Activated T-cell treated with anti-CD3 and anti-CD28 coated beads, Interleukin-2, amount 50 U/mL, for 4 hours (primary cell): ENCODE data around the gene MAML2. TPM values are rescaled to one million over a fixed set of nuclear protein-coding genes. Genes with fewer than 3 reads are reported as not detected.
"Not testable (repeated sequence)": the region's sequence is repeated elsewhere in the genome, so short reads cannot be mapped to it uniquely, and the experiment has no call there.

Experiments used
- ATAC-seq, 2 donors: fragments of 200-7000 bp; cut with Tn5 transposase; one replicate each; pipeline ENCODE4 v1.10.0; 2021
- DNase-seq: peaks from one replicate; pipeline ENCODE4 v3.0.0-alpha.2; 2020
- H3K27me3 Mint-ChIP-seq: one replicate; pipeline ENCODE4 v1.8.0; 2021; ENCODE audit warnings: low read depth, mixed read lengths
- H3K36me3 Mint-ChIP-seq: one replicate; pipeline ENCODE4 v1.8.0; 2022; ENCODE audit warnings: mixed read lengths; ENCODE audit not compliant: insufficient read depth
- H3K4me1 Mint-ChIP-seq: one replicate; pipeline ENCODE4 v1.8.0; 2021; ENCODE audit warnings: low read depth, mixed read lengths
- H3K4me3 Mint-ChIP-seq: one replicate; pipeline ENCODE4 v1.8.0; 2021; ENCODE audit warnings: mild to moderate bottlenecking, moderate library complexity, mixed read lengths
- H3K9me3 Mint-ChIP-seq: one replicate; pipeline ENCODE4 v1.8.0; 2021; ENCODE audit warnings: mixed read lengths
- total RNA-seq, 3 donors: library from RNA; stranded (reverse); gene quantifications; one replicate each; pipeline ENCODE4 v1.2.1, GENCODE V29; 2021

The MAML2 gene
- total RNA-seq, 3 donors from 2014 or later = 27.3 to 29.8 (median 29.2) TPM

DNA sequence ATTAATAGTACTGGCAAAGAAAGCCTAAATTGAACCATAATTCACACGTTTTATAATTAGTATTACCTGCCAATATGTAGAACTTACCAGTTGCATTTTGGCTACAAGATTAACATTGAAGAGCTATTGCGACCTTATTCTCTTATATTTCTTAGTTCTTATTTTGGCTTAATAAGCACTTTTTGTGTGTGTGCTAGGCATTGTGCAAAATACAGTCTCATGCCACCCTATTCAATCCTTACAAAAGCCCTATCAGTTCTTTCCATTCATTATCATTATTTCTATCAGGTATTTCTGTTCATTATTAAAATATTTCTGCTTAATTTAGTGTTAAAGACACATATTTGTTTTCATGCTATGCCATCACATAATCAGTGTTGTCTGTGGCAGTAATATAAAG is 41.2 kb downstream of the MAML2 start:
- Mint-ChIP-seq H3K4me3 (no peak overlapping the region), H3K27me3 (no peaks in the 10 kb centered on the region), H3K4me1 (peaks cover 66% of the 10 kb centered on the region), H3K9me3 (no peaks in the 10 kb centered on the region), H3K36me3 (peaks cover 24% of the 10 kb centered on the region)
- ATAC-seq (no peak), DNase-seq (no peak)

DNA sequence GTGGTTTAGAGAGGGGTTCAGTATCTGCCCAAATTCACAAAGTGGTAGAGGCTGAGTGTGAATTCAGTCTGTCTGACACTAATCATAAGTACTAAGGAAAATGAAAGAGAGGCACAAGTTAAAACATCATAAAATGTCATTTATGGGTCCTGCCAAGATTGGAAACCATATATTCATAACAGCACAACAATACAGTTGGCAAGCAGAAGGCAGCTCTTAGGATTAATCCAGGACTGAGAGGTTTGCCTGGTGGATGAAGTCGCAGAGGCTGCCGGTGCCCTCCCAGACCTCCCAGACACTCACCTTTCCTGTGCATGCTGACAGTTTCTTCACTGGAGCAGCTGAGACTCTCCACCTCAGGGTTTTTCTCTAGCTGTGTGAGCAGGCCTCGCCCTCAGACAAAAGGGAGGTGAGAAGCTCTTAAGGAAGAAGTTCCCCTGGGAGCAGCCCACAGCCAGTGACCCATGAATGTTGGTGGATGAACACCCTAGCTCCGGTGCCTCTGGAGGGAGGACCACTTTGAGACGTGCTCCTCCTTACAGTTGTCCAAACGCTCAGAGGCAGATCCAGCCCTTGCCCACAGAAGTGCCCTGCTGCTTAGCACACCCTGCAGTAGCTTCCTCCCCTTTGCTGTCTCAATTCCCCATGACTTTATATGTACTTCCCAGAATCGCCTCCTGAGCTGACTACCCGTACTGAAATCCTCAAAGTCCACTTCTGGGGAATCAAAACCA is 43.7 kb downstream of the MAML2 start:
- ATAC-seq = no peak
- H3K4me3 Mint-ChIP-seq = no peak overlapping the region
- H3K9me3 Mint-ChIP-seq = no peaks in the 10 kb centered on the region
- H3K36me3 Mint-ChIP-seq = peaks cover 24% of the 10 kb centered on the region
- DNase-seq = no peak
- peaks cover 69% of the 10 kb centered on the region for H3K4me1 Mint-ChIP-seq
- no peaks in the 10 kb centered on the region for H3K27me3 Mint-ChIP-seq

DNA sequence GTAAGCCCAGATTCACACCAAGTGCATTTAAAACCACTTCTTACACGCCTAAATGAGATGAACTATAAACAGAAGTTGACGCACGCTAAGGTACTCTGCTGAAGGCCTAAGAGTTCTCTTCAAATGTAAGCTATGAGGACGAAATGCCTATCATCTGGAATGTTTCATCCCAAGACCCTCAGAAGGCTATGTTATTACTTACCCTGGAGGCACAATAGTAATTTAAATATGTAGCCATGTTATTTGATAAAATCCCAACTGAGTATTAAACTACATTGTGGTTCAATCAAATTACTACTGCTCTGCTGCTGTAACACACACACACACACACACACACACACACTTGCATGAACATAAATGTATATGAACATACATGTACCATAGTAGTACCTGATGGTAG is 47.6 kb downstream of the MAML2 start:
- H3K36me3 Mint-ChIP-seq = peaks cover 34% of the 10 kb centered on the region

DNA sequence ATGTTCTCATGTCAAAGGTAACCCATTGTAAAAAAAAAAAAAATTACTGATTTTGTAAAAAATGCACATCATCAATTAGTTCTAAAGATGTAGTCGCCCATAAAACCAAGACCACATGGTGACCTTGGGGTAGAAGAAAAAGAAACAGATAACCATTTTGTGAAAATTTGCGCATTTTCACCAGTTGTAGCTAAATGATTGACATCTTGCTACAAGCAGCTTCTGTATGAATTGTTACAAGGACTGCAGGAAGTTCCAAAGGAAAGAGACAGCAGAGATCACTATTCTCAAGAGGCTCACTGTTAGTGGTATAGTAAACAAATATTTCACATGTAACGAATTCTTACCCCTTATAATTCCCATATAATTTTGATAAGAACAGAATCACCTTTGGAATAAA is 48.7 kb downstream of the MAML2 start:
- H3K4me3 Mint-ChIP-seq = peak overlapping the region; percentile 33
- ATAC-seq = no peak
- H3K9me3 Mint-ChIP-seq = no peaks in the 10 kb centered on the region
- peaks cover 23% of the 10 kb centered on the region for H3K36me3 Mint-ChIP-seq
- DNase-seq = no peak
- no peaks in the 10 kb centered on the region for H3K27me3 Mint-ChIP-seq
- H3K4me1 Mint-ChIP-seq = peaks cover 72% of the 10 kb centered on the region

More for the DNA sequence above, 47.6 kb downstream of the MAML2 start:
- DNase-seq = no peak
- Mint-ChIP-seq H3K27me3 (no peaks in the 10 kb centered on the region), H3K4me1 (peaks cover 73% of the 10 kb centered on the region), H3K9me3 (no peaks in the 10 kb centered on the region), H3K4me3 (no peak overlapping the region)
- ATAC-seq = no peak

DNA sequence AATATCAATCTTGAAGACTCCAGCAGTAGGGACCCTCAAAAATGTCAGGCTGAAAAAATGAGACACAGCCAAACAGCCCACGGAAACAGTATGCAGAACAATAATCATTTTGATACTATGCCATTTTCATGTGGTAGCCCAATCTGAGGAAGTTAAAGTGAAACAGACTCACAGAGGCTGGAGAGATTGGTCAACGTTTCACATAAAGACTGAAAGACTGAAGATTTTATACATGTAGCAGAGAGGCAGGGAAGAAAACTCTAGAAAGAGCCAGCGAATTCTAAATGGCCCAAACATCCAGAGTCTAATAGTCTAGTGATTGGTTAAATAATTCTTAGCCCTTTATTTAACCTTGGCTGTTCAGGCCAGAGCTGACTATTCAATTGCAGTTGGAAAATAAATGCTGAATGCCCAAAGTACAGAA is 49.4 kb downstream of the MAML2 start:
- H3K4me3 Mint-ChIP-seq = peak overlapping the region; percentile 20
- H3K27me3 Mint-ChIP-seq = no peaks in the 10 kb centered on the region
- H3K9me3 Mint-ChIP-seq = no peaks in the 10 kb centered on the region
- peaks cover 23% of the 10 kb centered on the region for H3K36me3 Mint-ChIP-seq
- peaks cover 75% of the 10 kb centered on the region for H3K4me1 Mint-ChIP-seq
- peak; percentile 61 to 85 for ATAC-seq
- DNase-seq = no peak

DNA sequence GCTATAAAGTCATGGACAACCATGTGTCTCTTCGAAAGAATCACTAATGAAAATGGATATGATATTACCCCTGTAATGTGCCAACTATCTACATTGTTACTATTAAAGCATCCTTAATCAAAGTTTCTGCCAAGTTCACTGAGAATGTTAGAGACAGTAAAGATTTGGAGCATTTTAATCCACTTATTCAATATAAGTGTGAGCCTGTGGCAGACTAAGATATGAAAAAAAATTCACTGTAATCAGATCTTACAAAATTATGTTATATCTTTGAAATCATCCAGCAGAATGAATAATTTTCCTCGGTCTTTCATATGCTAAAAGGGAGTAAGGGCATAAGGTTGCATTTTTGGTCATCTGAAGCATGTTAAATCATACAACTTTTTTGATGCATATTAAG is 49.9 kb downstream of the MAML2 start:
- H3K27me3 Mint-ChIP-seq = no peaks in the 10 kb centered on the region
- peaks cover 20% of the 10 kb centered on the region for H3K36me3 Mint-ChIP-seq
- ATAC-seq = peak in 1 of 2 donors; percentile 2
- no peak overlapping the region for H3K4me3 Mint-ChIP-seq
- no peak for DNase-seq
- H3K4me1 Mint-ChIP-seq = peaks cover 75% of the 10 kb centered on the region
- H3K9me3 Mint-ChIP-seq = no peaks in the 10 kb centered on the region

DNA sequence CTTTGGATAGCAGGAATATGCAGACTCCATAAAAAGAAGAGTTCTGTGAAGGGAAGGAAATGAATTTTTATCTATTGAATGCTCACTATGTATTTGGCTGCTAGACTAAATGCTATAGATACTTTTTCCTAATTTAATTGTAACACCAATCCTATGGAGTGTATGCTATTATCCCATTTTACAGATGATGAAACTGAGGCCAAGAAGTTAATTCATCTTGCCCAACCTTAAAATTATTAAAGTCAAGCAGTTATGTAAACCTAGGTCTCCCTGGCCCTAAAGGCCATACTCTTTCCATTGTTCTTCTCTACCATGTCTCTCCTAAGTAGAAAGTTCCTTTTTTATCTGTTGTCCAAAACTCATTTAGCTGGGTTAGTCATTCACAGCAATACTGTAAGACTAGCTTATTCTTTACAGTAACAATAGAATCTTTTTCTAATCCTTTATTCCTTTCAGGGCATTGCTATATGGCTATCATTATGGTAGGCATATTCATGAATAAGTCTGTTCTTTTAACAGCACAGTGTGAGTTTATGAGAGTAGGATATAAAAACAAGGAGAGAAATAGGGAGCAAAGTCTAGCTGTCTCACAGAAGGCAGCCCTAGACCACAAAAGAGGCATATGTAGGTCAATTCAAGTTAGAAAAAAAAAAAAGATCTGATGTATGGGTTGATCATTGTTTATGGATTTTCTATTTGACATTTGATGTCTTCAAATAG is 50.5 kb downstream of the MAML2 start:
- H3K4me3 Mint-ChIP-seq = no peak overlapping the region
- H3K36me3 Mint-ChIP-seq = peaks cover 22% of the 10 kb centered on the region
- H3K9me3 Mint-ChIP-seq = no peaks in the 10 kb centered on the region
- H3K27me3 Mint-ChIP-seq = no peaks in the 10 kb centered on the region
- H3K4me1 Mint-ChIP-seq = peaks cover 78% of the 10 kb centered on the region
- no peak for DNase-seq
- no peak for ATAC-seq

DNA sequence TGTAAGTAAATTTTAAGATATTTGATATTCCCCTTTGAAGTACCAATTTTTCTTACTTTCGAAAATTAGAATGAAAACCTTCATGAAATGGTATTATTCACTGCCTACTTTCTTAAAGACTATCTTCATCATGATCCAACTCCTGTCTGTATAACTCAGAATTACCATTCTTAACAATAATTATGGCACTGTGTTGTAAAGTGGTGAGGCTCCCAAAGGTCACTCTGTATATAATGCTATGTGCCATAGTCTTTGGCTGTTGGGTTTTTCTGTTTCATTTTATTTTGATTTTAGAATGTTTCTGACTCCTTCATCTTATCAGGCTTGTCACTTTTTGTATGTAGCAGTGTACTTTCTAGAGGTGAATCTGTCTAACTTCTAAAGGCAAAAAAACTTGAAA is 52.4 kb downstream of the MAML2 start:
- Mint-ChIP-seq H3K9me3 (peaks cover 5% of the 10 kb centered on the region), H3K27me3 (no peaks in the 10 kb centered on the region), H3K4me3 (no peak overlapping the region), H3K4me1 (peaks cover 80% of the 10 kb centered on the region), H3K36me3 (peaks cover 30% of the 10 kb centered on the region)
- ATAC-seq (no peak), DNase-seq (no peak)

DNA sequence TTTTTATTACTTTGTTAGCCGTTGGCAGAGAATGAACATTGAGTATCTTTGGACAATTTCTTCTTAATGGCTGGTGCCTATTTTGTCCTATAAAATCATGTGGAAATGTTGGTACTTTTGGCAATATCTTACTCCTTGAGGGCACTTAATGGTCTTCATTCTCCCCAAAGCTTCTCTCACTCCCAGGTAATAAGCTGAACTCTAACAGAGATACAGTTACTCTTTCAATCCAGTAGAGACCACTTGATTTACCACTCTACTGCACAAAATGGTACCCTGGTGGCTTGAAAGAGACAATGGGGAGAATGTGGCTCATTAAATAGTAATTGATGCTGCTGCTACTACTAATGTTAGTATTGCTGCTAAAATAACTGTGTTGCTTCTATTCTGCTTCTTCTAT is 53.0 kb downstream of the MAML2 start:
- H3K4me3 Mint-ChIP-seq = no peak overlapping the region
- ATAC-seq = no peak
- peaks cover 80% of the 10 kb centered on the region for H3K4me1 Mint-ChIP-seq
- H3K9me3 Mint-ChIP-seq = peaks cover 5% of the 10 kb centered on the region
- H3K36me3 Mint-ChIP-seq = peaks cover 36% of the 10 kb centered on the region
- no peak for DNase-seq
- no peaks in the 10 kb centered on the region for H3K27me3 Mint-ChIP-seq

DNA sequence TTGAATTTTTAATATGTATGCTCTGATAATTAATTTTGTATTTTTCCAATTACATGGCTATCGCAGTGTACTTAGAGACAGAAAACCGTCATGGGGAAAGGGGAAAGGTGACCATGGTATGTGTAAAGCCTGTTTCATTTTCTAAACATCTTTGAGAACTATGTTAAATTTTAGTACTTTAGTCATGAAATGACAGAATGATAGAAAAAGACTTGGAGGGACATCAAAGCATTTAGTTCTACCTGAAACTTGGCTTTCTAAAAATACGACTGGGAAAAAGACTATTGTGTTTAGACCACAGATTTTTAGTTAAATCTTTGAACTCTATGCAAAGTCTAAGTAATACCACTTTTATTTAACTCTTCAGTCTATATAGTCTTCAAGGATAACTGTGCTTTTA is 54.1 kb downstream of the MAML2 start:
- H3K36me3 Mint-ChIP-seq = peaks cover 42% of the 10 kb centered on the region
- peaks cover 80% of the 10 kb centered on the region for H3K4me1 Mint-ChIP-seq
- peak; percentile 62 to 70 for ATAC-seq
- DNase-seq = no peak
- peak overlapping the region; percentile 37 for H3K4me3 Mint-ChIP-seq
- no peaks in the 10 kb centered on the region for H3K27me3 Mint-ChIP-seq
- H3K9me3 Mint-ChIP-seq = peaks cover 9% of the 10 kb centered on the region

DNA sequence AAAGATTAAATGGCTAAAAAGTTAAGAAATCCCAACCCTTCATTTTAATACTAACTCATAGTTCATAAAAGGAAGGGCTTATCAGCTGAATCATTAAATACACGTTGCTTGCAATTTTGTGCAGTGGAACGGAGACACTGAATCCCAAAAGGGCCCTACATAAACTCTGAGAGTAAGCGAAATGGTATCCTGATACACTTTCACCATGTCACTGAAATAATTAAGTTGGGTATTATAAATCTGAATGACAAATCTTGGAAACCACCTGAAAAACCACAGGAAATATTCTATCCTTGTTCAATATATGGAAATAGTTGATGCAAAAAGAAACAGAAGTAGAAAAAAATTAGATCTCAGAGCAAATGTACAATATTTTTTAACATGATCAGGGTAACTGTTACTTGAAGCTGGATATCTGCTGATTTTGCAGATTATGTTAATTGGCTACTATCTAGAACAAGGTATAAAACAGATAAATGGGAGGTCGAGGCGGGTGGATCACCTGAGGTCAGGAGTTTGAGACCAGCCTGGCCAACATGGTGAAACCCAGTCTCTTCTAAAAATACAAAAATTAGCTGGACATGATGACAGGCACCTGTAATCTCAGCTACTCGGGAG is 55.1 kb downstream of the MAML2 start:
- Mint-ChIP-seq H3K4me1 (peaks cover 80% of the 10 kb centered on the region), H3K36me3 (peaks cover 41% of the 10 kb centered on the region), H3K27me3 (no peaks in the 10 kb centered on the region), H3K9me3 (peaks cover 12% of the 10 kb centered on the region), H3K4me3 (peak overlapping the region; percentile 1)
- no peak for DNase-seq
- ATAC-seq = peak; percentile 33 to 45

DNA sequence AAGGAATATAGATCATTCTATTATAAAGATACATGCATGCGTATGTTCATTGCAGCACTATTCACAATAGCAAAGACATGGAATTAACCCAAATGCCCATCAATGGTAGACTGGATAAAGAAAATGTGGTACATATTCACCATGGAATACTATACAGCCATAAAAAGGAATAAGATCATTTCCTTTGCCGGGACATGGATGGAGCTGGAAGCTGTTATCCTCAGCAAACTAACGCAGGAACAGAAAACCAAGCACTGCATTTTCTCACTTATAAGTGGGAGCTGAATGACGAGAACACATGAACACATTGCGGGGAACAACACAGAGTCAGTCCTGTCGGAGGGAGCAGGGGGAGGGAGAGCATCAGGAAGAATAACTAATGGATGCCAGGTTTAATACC is 57.0 kb downstream of the MAML2 start:
- not testable (repeated sequence) for DNase-seq

DNA sequence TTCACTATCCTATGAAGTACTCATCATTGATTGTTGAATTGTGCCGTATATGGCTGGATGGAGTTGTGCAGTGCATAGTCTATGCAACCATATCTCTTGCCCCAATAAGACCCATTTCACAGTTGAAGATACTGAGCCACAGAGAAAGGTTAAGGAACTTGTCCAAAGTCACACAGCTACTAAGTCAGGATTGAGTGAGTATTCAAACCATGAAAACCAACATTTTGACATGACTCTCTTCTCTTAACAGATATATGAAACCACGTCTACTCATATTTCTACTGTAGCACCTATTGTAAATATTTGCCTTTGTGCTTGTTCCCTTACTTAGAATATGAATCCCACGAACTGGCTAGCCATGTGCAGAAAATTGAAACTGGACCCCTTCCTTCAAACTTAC is 58.1 kb downstream of the MAML2 start:
- no peak for DNase-seq
- peak; percentile 61 to 65 for ATAC-seq
- peaks cover 41% of the 10 kb centered on the region for H3K36me3 Mint-ChIP-seq
- H3K4me3 Mint-ChIP-seq = no peak overlapping the region
- H3K9me3 Mint-ChIP-seq = peaks cover 12% of the 10 kb centered on the region
- peaks cover 83% of the 10 kb centered on the region for H3K4me1 Mint-ChIP-seq
- no peaks in the 10 kb centered on the region for H3K27me3 Mint-ChIP-seq

More for the DNA sequence above, 57.0 kb downstream of the MAML2 start:
- not testable (repeated sequence) for H3K4me3 Mint-ChIP-seq, ATAC-seq, H3K27me3 Mint-ChIP-seq
- H3K4me1 Mint-ChIP-seq = peaks cover 82% of the 10 kb centered on the region
- peaks cover 38% of the 10 kb centered on the region for H3K36me3 Mint-ChIP-seq
- peaks cover 12% of the 10 kb centered on the region for H3K9me3 Mint-ChIP-seq

DNA sequence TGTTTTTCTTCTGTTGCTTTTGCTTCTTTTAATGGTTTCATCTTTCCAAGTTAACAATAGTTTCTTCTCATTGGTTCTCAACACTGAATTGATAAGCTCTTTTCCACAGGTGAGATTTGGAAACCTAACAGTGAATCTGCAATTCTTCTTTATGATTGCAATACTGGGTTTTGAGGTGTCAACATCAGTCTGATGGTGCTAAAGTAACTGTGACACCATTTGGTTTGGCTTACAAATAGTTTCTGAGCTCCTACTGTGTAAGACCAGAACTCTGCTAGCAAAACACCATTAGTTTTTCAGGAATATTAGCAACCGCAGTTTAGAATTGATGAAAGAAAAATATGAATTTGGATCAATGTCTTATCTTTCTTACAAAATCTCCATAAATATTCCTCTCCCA is 58.6 kb downstream of the MAML2 start:
- H3K4me1 Mint-ChIP-seq = peaks cover 83% of the 10 kb centered on the region
- H3K27me3 Mint-ChIP-seq = no peaks in the 10 kb centered on the region
- no peak for DNase-seq
- peaks cover 12% of the 10 kb centered on the region for H3K9me3 Mint-ChIP-seq
- H3K36me3 Mint-ChIP-seq = peaks cover 41% of the 10 kb centered on the region
- H3K4me3 Mint-ChIP-seq = no peak overlapping the region
- ATAC-seq = no peak
